A549 (cell line): ENCODE data around the gene SKA3.

Experiments used
- CEBPB ChIP-seq, 2 experiments: fragments of >200 bp in 1 of 2; sonication (Bioruptor Twin) in 1 of 2; formaldehyde crosslinking in 1 of 2; IDR thresholded peaks; 2 replicates each; pipeline ENCODE4 v1.6.1; 2012 to 2016
- E2F6 ChIP-seq: IDR thresholded peaks from 2 replicates; pipeline ENCODE4 v1.6.1; 2012; ENCODE audit warnings: low read depth, borderline replicate concordance
- EP300 ChIP-seq, 2 experiments: fragments of >200 bp; sonication (Bioruptor Twin); formaldehyde crosslinking; IDR thresholded peaks; 2 replicates in 1 of 2; 3 replicates in 1 of 2; pipeline ENCODE4 v1.6.1; 2016 to 2017
- FOSL2 ChIP-seq, 2 experiments: fragments of 450-650 bp in 1 of 2; fragments of >200 bp in 1 of 2; sonication (Bioruptor Twin) in 1 of 2; formaldehyde crosslinking; IDR thresholded peaks; 2 replicates each; pipeline versions ENCODE4 v1.5.0 to v1.6.1; 2016 to 2020; ENCODE audit warnings: mild to moderate bottlenecking in 1 of 2, moderate library complexity in 1 of 2
- HOXA7 ChIP-seq: fragments of 250-450 bp; sonication (Bioruptor Pico); IDR thresholded peaks from 2 replicates; pipeline ENCODE4 v1.5.0; 2020; ENCODE audit warnings: mild to moderate bottlenecking, moderate library complexity
- KDM1A ChIP-seq: fragments of 200-600 bp; sonication (generic); IDR thresholded peaks from 2 replicates; pipeline ENCODE4 v1.6.1; 2016; ENCODE audit warnings: low read depth, mild to moderate bottlenecking
- MYC ChIP-seq: IDR thresholded peaks from 2 replicates; pipeline ENCODE4 v1.6.1; 2012; ENCODE audit warnings: mild to moderate bottlenecking, inconsistent platforms, low read length, improper control_type of control experiment, borderline replicate concordance
- NPAS2 ChIP-seq: fragments of 250-450 bp; sonication (Bioruptor Pico); IDR thresholded peaks from 2 replicates; pipeline ENCODE4 v1.8.0; 2022; ENCODE audit warnings: mild to moderate bottlenecking, moderate library complexity, borderline replicate concordance
- POLR2A ChIP-seq: IDR thresholded peaks from 2 replicates; pipeline ENCODE4 v1.6.1; 2012; ENCODE audit warnings: mild to moderate bottlenecking, low read length
- REST ChIP-seq: fragments of 200-600 bp; sonication (generic); IDR thresholded peaks from 2 replicates; pipeline ENCODE4 v1.6.1; 2016; ENCODE audit warnings: antibody characterized with exemption, mild to moderate bottlenecking, moderate library complexity
- RFX5 ChIP-seq: fragments of 450-650 bp; IDR thresholded peaks from 2 replicates; pipeline ENCODE4 v1.7.1; 2014; ENCODE audit warnings: antibody characterized with exemption, mild to moderate bottlenecking, moderate library complexity
- SMC3 ChIP-seq: fragments of >200 bp; sonication (Bioruptor Twin); formaldehyde crosslinking; IDR thresholded peaks from 3 replicates; pipeline ENCODE4 v1.6.1; 2018; ENCODE audit warnings: inconsistent platforms
- ZNF302 ChIP-seq: fragments of 250-450 bp; sonication (Bioruptor Pico); IDR thresholded peaks from 2 replicates; pipeline ENCODE4 v1.9.0; 2021; ENCODE audit warnings: inconsistent platforms, mild to moderate bottlenecking, moderate library complexity
- TF ChIP-seq, protein P1 (sequence below): fragments of >200 bp; sonication (Bioruptor Twin); formaldehyde crosslinking; IDR thresholded peaks from 3 replicates; pipeline ENCODE4 v1.5.1; 2016

DNA sequence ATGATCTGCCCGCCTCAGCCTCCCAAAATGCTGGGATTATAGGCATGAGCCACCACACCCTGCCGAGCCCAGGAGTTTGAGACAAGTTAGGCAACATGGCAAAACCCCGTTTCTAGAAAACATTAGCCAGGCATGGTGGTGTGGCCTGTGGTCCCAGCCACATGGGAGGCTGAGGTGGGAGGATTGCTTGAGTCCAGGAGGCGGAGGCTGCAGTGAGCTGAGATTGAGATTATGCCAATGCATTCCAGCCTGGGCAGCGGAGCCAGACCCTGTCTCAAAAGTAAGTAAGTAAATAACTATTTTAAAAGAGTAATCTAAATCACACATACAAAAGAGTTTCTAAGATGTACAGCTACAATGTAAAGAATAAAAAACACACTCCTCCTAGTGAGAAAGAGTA lies 41.9 kb downstream of the SKA3 start:
- TF ChIP-seq POLR2A (no peak), MYC (no peak), NPAS2 (CRISPR knock-in tag) (no peak), FOSL2 (IDR thresholded peaks at IDR 0.05) (no peak), FOSL2 (CRISPR knock-in tag; IDR thresholded peaks at IDR 0.05) (no peak), EP300 (IDR thresholded peaks at IDR 0.05) (no peak), E2F6 (no peak), HOXA7 (CRISPR knock-in tag) (no peak), CEBPB (IDR thresholded peaks at IDR 0.05) (no peak), ZNF302 (CRISPR knock-in tag) (no peak), RFX5 (no peak), KDM1A (no peak), REST (no peak), SMC3 (no peak)
- TF ChIP-seq, protein P1, sequence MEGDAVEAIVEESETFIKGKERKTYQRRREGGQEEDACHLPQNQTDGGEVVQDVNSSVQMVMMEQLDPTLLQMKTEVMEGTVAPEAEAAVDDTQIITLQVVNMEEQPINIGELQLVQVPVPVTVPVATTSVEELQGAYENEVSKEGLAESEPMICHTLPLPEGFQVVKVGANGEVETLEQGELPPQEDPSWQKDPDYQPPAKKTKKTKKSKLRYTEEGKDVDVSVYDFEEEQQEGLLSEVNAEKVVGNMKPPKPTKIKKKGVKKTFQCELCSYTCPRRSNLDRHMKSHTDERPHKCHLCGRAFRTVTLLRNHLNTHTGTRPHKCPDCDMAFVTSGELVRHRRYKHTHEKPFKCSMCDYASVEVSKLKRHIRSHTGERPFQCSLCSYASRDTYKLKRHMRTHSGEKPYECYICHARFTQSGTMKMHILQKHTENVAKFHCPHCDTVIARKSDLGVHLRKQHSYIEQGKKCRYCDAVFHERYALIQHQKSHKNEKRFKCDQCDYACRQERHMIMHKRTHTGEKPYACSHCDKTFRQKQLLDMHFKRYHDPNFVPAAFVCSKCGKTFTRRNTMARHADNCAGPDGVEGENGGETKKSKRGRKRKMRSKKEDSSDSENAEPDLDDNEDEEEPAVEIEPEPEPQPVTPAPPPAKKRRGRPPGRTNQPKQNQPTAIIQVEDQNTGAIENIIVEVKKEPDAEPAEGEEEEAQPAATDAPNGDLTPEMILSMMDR = no peak
